GM23248 (cell line): Measurements from ENCODE around the gene EGFR. TPM values are rescaled to one million over a fixed set of nuclear protein-coding genes. Genes with fewer than 3 reads are reported as not detected.

Source experiments
- DNase-seq: peaks from one replicate; pipeline ENCODE4 v3.0.0-alpha.2; 2015
- H2AFZ ChIP-seq: fragments of 200-600 bp; sonication (generic); 2 replicates; pipeline ENCODE4 v1.6.1; 2016; ENCODE audit warnings: antibody characterized with exemption
- H3F3A ChIP-seq: fragments of 200-600 bp; sonication (generic); 2 replicates; pipeline ENCODE4 v1.6.1; 2016; ENCODE audit warnings: mild to moderate bottlenecking, antibody characterized with exemption, mixed run types; ENCODE audit not compliant: insufficient read depth
- H3K27ac ChIP-seq: fragments of 200-600 bp; sonication (generic); 2 replicates; pipeline ENCODE4 v1.5.1; 2016; ENCODE audit warnings: mild to moderate bottlenecking
- H3K27me3 ChIP-seq: fragments of 200-600 bp; sonication (generic); replicated peaks from 2 replicates; pipeline ENCODE4 v1.6.1; 2016; ENCODE audit warnings: mild to moderate bottlenecking; ENCODE audit not compliant: insufficient read depth
- H3K36me3 ChIP-seq: fragments of 200-600 bp; sonication (generic); 2 replicates; pipeline ENCODE4 v1.6.1; 2016; ENCODE audit warnings: low read depth, mild to moderate bottlenecking
- H3K4me1 ChIP-seq: fragments of 200-600 bp; sonication (generic); 2 replicates; pipeline ENCODE4 v1.6.1; 2016; ENCODE audit warnings: mild to moderate bottlenecking; ENCODE audit not compliant: insufficient read depth
- H3K4me2 ChIP-seq: fragments of 200-600 bp; sonication (generic); one replicate; pipeline ENCODE4 v1.6.1; 2016; ENCODE audit warnings: mild to moderate bottlenecking; ENCODE audit not compliant: unreplicated experiment
- H3K4me3 ChIP-seq: fragments of 200-600 bp; sonication (generic); 2 replicates; pipeline ENCODE4 v1.5.1; 2016; ENCODE audit warnings: mild to moderate bottlenecking
- H3K79me2 ChIP-seq: fragments of 200-600 bp; sonication (generic); 2 replicates; pipeline ENCODE4 v1.6.1; 2016; ENCODE audit warnings: mild to moderate bottlenecking; ENCODE audit not compliant: insufficient read depth
- H3K9ac ChIP-seq: fragments of 200-600 bp; sonication (generic); 2 replicates; pipeline ENCODE4 v1.6.1; 2016; ENCODE audit warnings: mild to moderate bottlenecking
- H3K9me2 ChIP-seq: fragments of 200-600 bp; sonication (generic); 2 replicates; pipeline ENCODE4 v1.6.1; 2016; ENCODE audit warnings: mixed run types, mild to moderate bottlenecking, moderate library complexity; ENCODE audit not compliant: insufficient read depth
- H3K9me3 ChIP-seq: fragments of 200-600 bp; sonication (generic); one replicate; pipeline ENCODE4 v1.6.1; 2017; ENCODE audit warnings: low read depth
- H4K20me1 ChIP-seq: fragments of 200-600 bp; sonication (generic); 2 replicates; pipeline ENCODE4 v1.6.0; 2016; ENCODE audit not compliant: insufficient read depth
- EZH2 ChIP-seq: fragments of 200-600 bp; sonication (generic); IDR thresholded peaks from 2 replicates; pipeline ENCODE4 v1.6.1; 2018; ENCODE audit warnings: antibody characterized with exemption, mild to moderate bottlenecking; ENCODE audit not compliant: insufficient read depth, poor library complexity, severe bottlenecking
- EZH2phosphoT487 ChIP-seq: fragments of 200-600 bp; sonication (generic); IDR thresholded peaks from 2 replicates; pipeline ENCODE4 v1.6.1; 2018; ENCODE audit warnings: antibody characterized with exemption, moderate library complexity, mild to moderate bottlenecking, low read depth; ENCODE audit not compliant: insufficient read depth
- WGBS, 2 experiments: methylation state at CpG; one replicate each; pipeline ENCODE4 v1.1.6; 2015 to 2017; ENCODE audit warnings: low lambda C conversion rate in 2 of 2, low coverage in 1 of 2; ENCODE audit errors: missing lambda C conversion rate in 2 of 2; 5-methylcytosine and 5-hydroxymethylcytosine counted together
- in situ Hi-C: fragments of 300-500 bp; cut with MboI; formaldehyde crosslinking; loops from 2 replicates; pipeline ENCODE4 v1.15.0; 2020
- polyA plus RNA-seq: library from polyadenylated mRNA; unstranded; fragments of >200 nt; fragmentation: Nextera tagmentation; extraction: Ambion mirVana; gene quantifications from 2 replicates; pipeline ENCODE4 v1.2.1, GENCODE V29; 2016
- total RNA-seq: library from RNA; depleted of rRNA; stranded (reverse); fragments of >200 nt; shearing (Covaris generic); gene quantifications from 2 replicates; pipeline ENCODE4 v1.2.3, GENCODE V29; 2014

The EGFR gene
- total and polyA plus RNA-seq, 2 experiments from 2014 or later, result 48.7 to 53.5 TPM

- in situ Hi-C loops, result no loop called here
- Histone ChIP-seq H3K9me3 (no peaks in the 10 kb centered on the region), H3K27ac (peak overlapping the region; percentile 93), H3K4me3 (no peak overlapping the region), H4K20me1 (no peaks in the 10 kb centered on the region), H3K36me3 (no peaks in the 10 kb centered on the region), H3K79me2 (peaks cover 89% of the 10 kb centered on the region), H3K27me3 (no peaks in the 10 kb centered on the region), H3K9ac (peak overlapping the region; percentile 81), H3F3A (peaks cover 44% of the 10 kb centered on the region), H2AFZ (no peak overlapping the region), H3K4me2 (peak overlapping the region; percentile 87), H3K9me2 (no peaks in the 10 kb centered on the region), H3K4me1 (peaks cover 50% of the 10 kb centered on the region)
- WGBS, 2 experiments, result 64 to 65% methylated on average over 5 of the region's 5 CpGs
- TF ChIP-seq EZH2 (no peak), EZH2phosphoT487 (no peak)
- DNase-seq, result peak; percentile 44
Observed at GRCh38 chr7:55075464-55076021, 56.7 kb downstream of the EGFR start.

- Histone ChIP-seq H4K20me1 (no peaks in the 10 kb centered on the region), H3K9me3 (no peaks in the 10 kb centered on the region), H3K9ac (no peak overlapping the region), H3K27ac (no peak overlapping the region), H2AFZ (no peak overlapping the region), H3K4me1 (peaks cover 48% of the 10 kb centered on the region), H3K27me3 (no peaks in the 10 kb centered on the region), H3K4me3 (no peak overlapping the region), H3K79me2 (peaks cover 89% of the 10 kb centered on the region), H3K36me3 (no peaks in the 10 kb centered on the region), H3F3A (peaks cover 44% of the 10 kb centered on the region), H3K4me2 (no peak overlapping the region), H3K9me2 (no peaks in the 10 kb centered on the region)
- TF ChIP-seq EZH2 (no peak), EZH2phosphoT487 (no peak)
- in situ Hi-C loops, result no loop called here
- WGBS, 2 experiments, result 93 to 94% methylated on average over 22 to 34 of the region's 34 CpGs
- DNase-seq, result no peak
Observed at GRCh38 chr7:55077561-55078410, 59.0 kb downstream of the EGFR start.

GRCh38 chr7:55078465-55079372 is 59.9 kb downstream of the EGFR start:
- no peak for TF ChIP-seq EZH2
- TF ChIP-seq EZH2phosphoT487, result no peak
- H3K9me3 ChIP-seq, result no peaks in the 10 kb centered on the region
- 88 to 93% methylated on average over 38 to 42 of the region's 42 CpGs for WGBS, 2 experiments
- H3K4me3 ChIP-seq, result no peak overlapping the region
- no peaks in the 10 kb centered on the region for H3K9me2 ChIP-seq
- peaks cover 39% of the 10 kb centered on the region for H3F3A ChIP-seq
- no peaks in the 10 kb centered on the region for H3K36me3 ChIP-seq
- H3K9ac ChIP-seq, result no peak overlapping the region
- no peaks in the 10 kb centered on the region for H3K27me3 ChIP-seq
- H4K20me1 ChIP-seq, result no peaks in the 10 kb centered on the region
- in situ Hi-C loops, result no loop called here
- H3K4me1 ChIP-seq, result peaks cover 44% of the 10 kb centered on the region
- no peak for DNase-seq
- no peak overlapping the region for H2AFZ ChIP-seq
- peaks cover 93% of the 10 kb centered on the region for H3K79me2 ChIP-seq
- H3K27ac ChIP-seq, result no peak overlapping the region
- no peak overlapping the region for H3K4me2 ChIP-seq

GRCh38 chr7:55080000-55080623 is 61.3 kb downstream of the EGFR start:
- H3K9ac ChIP-seq, result no peak overlapping the region
- no peak for DNase-seq
- TF ChIP-seq EZH2, result no peak
- no peak for TF ChIP-seq EZH2phosphoT487
- no peak overlapping the region for H3K4me3 ChIP-seq
- H3K36me3 ChIP-seq, result no peaks in the 10 kb centered on the region
- no peak overlapping the region for H2AFZ ChIP-seq
- H3K4me1 ChIP-seq, result peaks cover 30% of the 10 kb centered on the region
- no peaks in the 10 kb centered on the region for H4K20me1 ChIP-seq
- H3K4me2 ChIP-seq, result no peak overlapping the region
- in situ Hi-C loops, result no loop called here
- no peaks in the 10 kb centered on the region for H3K9me3 ChIP-seq
- H3F3A ChIP-seq, result peaks cover 42% of the 10 kb centered on the region
- no peak overlapping the region for H3K27ac ChIP-seq
- H3K9me2 ChIP-seq, result no peaks in the 10 kb centered on the region
- H3K27me3 ChIP-seq, result no peaks in the 10 kb centered on the region
- peaks cover 100% of the 10 kb centered on the region for H3K79me2 ChIP-seq
